GM10248 (cell line): ENCODE results near the gene IER3IP1.
"Not testable (repeated sequence)": the region's sequence is repeated elsewhere in the genome, so short reads cannot be mapped to it uniquely, and the experiment has no call there.

Source experiments
- CTCF ChIA-PET: fragments of 300-600 bp; sonication (Branson Sonifier 250); formaldehyde crosslinking; extraction: SDS; loops from one replicate; lab custom pipeline; 2021; ENCODE audit warnings: antibody characterized with exemption; lab: Yijun Ruan, JAX
- POLR2A ChIA-PET: fragments of 350-650 bp; sonication (Branson Sonifier 250); formaldehyde crosslinking; extraction: SDS; loops from one replicate; lab custom pipeline; 2020; ENCODE audit warnings: antibody characterized with exemption; lab: Yijun Ruan, JAX
- DNase-seq: peaks from one replicate; pipeline ENCODE4 v3.0.0; 2012; ENCODE audit errors: extremely low spot score
- TF ChIP-seq, protein P1 (sequence below): IDR thresholded peaks from 2 replicates; pipeline ENCODE4 v1.5.1; 2012; ENCODE audit warnings: mild to moderate bottlenecking, low read depth; ENCODE audit errors: extremely low read depth, missing control alignments, control extremely low read depth

Gene IER3IP1

GRCh38 chr18:47166294-47166693, 9.9 kb downstream of the IER3IP1 start:
- TF ChIP-seq, protein P1, sequence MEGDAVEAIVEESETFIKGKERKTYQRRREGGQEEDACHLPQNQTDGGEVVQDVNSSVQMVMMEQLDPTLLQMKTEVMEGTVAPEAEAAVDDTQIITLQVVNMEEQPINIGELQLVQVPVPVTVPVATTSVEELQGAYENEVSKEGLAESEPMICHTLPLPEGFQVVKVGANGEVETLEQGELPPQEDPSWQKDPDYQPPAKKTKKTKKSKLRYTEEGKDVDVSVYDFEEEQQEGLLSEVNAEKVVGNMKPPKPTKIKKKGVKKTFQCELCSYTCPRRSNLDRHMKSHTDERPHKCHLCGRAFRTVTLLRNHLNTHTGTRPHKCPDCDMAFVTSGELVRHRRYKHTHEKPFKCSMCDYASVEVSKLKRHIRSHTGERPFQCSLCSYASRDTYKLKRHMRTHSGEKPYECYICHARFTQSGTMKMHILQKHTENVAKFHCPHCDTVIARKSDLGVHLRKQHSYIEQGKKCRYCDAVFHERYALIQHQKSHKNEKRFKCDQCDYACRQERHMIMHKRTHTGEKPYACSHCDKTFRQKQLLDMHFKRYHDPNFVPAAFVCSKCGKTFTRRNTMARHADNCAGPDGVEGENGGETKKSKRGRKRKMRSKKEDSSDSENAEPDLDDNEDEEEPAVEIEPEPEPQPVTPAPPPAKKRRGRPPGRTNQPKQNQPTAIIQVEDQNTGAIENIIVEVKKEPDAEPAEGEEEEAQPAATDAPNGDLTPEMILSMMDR: no peak
- CTCF ChIA-PET: interaction anchor here (2.6 kb wide), 1 partner anchor 9 kb away, joined by 7 read pairs; no protein-coding TSS in a partner anchor
- DNase-seq: no peak
- POLR2A ChIA-PET: no interaction called here

DNA sequence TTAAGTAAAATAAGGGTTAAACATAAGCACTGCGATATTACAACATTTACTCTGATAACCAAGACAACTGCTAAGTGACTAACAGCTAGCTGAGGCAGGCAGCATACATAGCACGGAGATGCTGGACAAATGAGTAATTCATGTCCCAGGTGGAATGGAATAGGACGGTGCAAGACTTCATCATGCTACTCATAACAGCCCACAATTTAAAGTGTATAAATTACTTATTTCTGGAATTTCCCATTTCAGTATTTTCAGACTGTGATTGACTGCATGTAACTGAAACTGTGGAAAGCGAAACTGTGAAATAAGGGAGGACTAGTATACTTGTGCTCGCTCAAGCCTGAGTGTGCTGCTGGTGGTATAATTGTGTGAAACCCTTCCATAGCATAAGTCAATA, 12.9 kb downstream of the IER3IP1 start:
- ChIA-PET CTCF (interaction anchor here (1.0 to 1.1 kb wide), 2 partner anchors 9 to 13 kb away, joined by 4 read pairs; partner anchors contain the start of gene HDHD2), POLR2A (no interaction called here)
- TF ChIP-seq, protein P1: no peak
- DNase-seq: peak; percentile 29

DNA sequence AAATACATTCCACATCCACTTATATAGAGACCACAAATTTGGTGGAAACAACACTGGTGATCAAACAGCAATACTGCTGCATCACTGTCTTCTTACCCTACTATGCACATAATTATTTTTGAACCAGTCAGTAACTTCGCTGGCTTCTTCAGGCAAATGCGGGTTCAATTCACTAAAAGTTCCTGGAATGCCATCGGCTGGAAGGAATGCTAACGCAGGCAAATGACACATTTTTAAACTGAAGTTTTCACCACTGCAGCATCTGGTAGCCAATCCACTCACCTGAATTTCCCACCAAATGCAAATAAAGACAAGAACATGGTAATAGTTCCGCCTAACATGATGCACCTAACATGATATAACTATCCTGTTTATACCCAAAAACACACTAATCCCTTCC, 15.9 kb downstream of the IER3IP1 start:
- CTCF ChIA-PET: interaction anchor here (1.1 to 1.6 kb wide), 2 partner anchors 11 to 47 kb away, joined by 3 to 4 read pairs; no protein-coding TSS in a partner anchor
- POLR2A ChIA-PET: interaction anchor here (1.5 kb wide), 1 partner anchor 10 kb away, joined by 3 read pairs; the partner anchor contains the start of gene HDHD2
- no peak for DNase-seq
- TF ChIP-seq, protein P1: no peak

DNA sequence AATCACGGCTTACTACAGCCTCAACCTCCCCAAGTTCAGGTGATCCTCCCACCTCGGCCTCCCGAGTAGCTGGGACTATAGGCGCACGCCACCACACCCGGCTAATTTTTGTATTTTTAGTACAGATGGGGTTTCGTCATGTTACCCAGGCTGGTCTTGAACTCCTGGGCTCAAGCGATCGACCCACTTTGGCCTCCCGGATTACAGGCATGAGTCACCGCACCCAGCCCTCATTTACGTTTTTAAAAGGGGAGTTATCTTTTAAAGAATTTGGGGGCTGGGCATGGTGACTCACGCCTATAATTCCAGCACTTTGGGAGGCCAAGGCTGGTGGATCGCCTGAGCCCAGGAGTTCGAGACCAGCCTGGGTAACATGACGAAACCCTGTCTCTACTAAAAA, 17.8 kb downstream of the IER3IP1 start:
- CTCF ChIA-PET: interaction anchor here (1.9 kb wide), 1 partner anchor 47 kb away, joined by 5 read pairs; no protein-coding TSS in a partner anchor
- POLR2A ChIA-PET, DNase-seq: not testable (repeated sequence)

DNA sequence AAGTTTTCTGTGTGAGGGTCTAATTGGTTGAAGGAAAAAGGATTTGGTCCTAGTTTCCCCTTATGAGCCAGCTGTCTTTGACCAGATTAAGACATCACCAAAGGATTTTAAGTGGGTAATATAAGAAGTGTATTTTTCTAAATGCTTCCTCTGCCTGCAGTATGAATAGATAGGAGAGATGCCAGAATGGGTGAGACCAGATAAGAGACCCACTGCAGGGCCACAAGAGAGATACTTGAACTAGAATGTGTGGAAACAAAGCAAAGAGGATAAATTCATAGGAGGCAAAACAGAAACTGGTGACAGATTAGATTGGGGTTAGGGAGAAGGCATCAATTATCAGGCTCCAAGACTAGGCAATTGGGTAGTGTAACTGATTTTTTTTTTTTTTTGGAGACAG, 24.7 kb downstream of the IER3IP1 start:
- TF ChIP-seq, protein P1: no peak
- no peak for DNase-seq
- ChIA-PET CTCF (interaction anchor here (1.5 to 1.8 kb wide), 3 partner anchors 17 to 44 kb away, joined by 3 to 6 read pairs (median 3); no protein-coding TSS in a partner anchor), POLR2A (interaction anchor here (1.5 kb wide), 1 partner anchor 20 kb away, joined by 3 read pairs; no protein-coding TSS in a partner anchor)

DNA sequence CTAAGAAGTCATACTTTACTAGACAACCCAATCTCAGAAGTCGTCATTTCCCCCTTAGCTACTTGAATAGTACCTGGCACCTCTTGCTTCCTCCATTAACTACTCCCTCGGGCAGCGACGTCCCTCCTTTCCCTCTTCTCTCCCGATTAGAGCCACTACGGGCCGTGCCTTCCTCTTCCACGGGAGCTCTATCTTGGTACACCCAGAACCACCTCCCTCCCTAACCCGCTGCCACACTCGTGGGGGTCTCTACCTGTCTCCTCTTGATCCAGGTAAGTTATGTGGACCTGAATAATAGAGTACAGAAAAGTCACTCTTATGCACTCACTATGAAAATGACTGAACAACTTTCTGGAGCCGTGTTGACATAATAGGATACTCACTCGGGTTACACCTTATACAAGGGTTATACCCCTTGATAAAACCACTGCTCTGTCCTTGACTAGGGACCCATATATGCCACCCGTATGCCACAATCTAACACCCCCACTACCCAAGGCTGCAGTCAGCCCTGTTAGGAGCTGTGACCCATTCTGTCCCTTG, 25.3 kb downstream of the IER3IP1 start:
- CTCF ChIA-PET: interaction anchor here (0.6 to 1.8 kb wide), 9 partner anchors 12 to 61 kb away, joined by 3 to 7 read pairs (median 3); no protein-coding TSS in a partner anchor
- POLR2A ChIA-PET: interaction anchor here (0.5 to 1.5 kb wide), 3 partner anchors 9 to 780 kb away, joined by 3 to 5 read pairs (median 3); no protein-coding TSS in a partner anchor
- no peak for DNase-seq
- TF ChIP-seq, protein P1: no peak
